D721Med (cell line): ENCODE measurements around the gene SERPINE1.

ENCODE experiments used
- DNase-seq: peaks from one replicate; pipeline ENCODE4 v3.0.0; 2011; ENCODE audit warnings: low spot score; ENCODE audit not compliant: insufficient read length
- FAIRE-seq: peaks from 2 replicates; lab custom pipeline; 2011; peaks lifted over from hg19 to GRCh38; lab: Jason Lieb, UNC
- CTCF ChIP-seq: IDR thresholded peaks from 2 replicates; pipeline ENCODE4 v1.5.1; 2012; ENCODE audit warnings: mild to moderate bottlenecking, control low read depth; ENCODE audit not compliant: insufficient read depth; ENCODE audit errors: missing control alignments

SERPINE1 gene

GRCh38 chr7:101134399-101134980, 7.6 kb downstream of the SERPINE1 start:
- DNase-seq (peak; percentile 1), FAIRE-seq (no peak)
- TF ChIP-seq CTCF, result no peak

GRCh38 chr7:101137651-101138212, 10.8 kb downstream of the SERPINE1 start:
- FAIRE-seq (no peak), DNase-seq (no peak)
- TF ChIP-seq CTCF, result no peak

GRCh38 chr7:101138213-101138870, 11.4 kb downstream of the SERPINE1 start:
- TF ChIP-seq CTCF, result peak; percentile 33
- DNase-seq (no peak), FAIRE-seq (no peak)

GRCh38 chr7:101140339-101140699, 13.4 kb downstream of the SERPINE1 start:
- TF ChIP-seq CTCF, result no peak
- no peak for FAIRE-seq
- no peak for DNase-seq

- no peak for FAIRE-seq
Observed at GRCh38 chr7:101140746-101141382, 14.0 kb downstream of the SERPINE1 start.

GRCh38 chr7:101151908-101152651, 25.2 kb downstream of the SERPINE1 start:
- FAIRE-seq, result no peak
- TF ChIP-seq CTCF, result no peak
- no peak for DNase-seq

More at GRCh38 chr7:101140746-101141382, 14.0 kb downstream of the SERPINE1 start:
- no peak for DNase-seq
- no peak for TF ChIP-seq CTCF
